Measurements from ENCODE around the gene SPINK6.

SPINK6 gene

GRCh38 chr5:148259288-148259687, 56.4 kb downstream of the SPINK6 start:
- H3K9ac ChIP-seq (ENCODE audit: low read length in 5 of 5), result no peak overlapping the region
- no peaks in the 10 kb centered on the region for H3K4me1 ChIP-seq (ENCODE audit: control insufficient read depth in 5 of 5, insufficient read depth in 5 of 5, low read length in 5 of 5)
- H3K4me3 ChIP-seq (ENCODE audit: low read depth in 1 of 5, low read length in 5 of 5), result peak overlapping the region in 1 of 5 donors; percentile 16
- H3K36me3 ChIP-seq (ENCODE audit: control insufficient read depth in 5 of 5, insufficient read depth in 5 of 5, low read length in 5 of 5), result no peaks in the 10 kb centered on the region
- peaks cover 14 to 41% (median 19%) of the 10 kb centered on the region in 5 donors for H3K9me3 ChIP-seq (ENCODE audit: control insufficient read depth in 5 of 5, low read length in 5 of 5)
- H3K27ac ChIP-seq (ENCODE audit: low read depth, low read length), result no peak overlapping the region
- H3K27me3 ChIP-seq (ENCODE audit: control insufficient read depth in 5 of 5, insufficient read depth in 4 of 5, low read length in 5 of 5), result no peaks in the 10 kb centered on the region

DNA sequence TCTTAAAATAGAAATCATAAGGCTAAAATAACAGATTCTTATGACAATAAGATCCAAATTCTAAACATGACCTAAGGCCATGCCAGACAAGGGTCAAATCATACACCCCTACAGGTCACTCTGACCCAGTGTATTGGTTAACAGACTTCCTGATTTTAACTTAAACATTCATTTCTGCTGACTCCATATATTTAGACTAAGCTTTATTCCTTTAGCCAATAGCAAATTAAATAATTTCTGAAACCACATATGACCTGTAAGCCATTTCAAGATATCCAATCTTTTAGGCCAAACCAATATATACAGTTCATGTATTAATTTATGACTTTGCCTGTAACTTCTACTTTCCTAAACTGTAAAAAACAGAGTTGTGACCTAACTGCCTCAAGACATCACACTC, 58.4 kb downstream of the SPINK6 start:
- H3K27ac ChIP-seq (ENCODE audit: low read depth, low read length), result no peak overlapping the region
- no peak overlapping the region for H3K9ac ChIP-seq (ENCODE audit: low read length in 5 of 5)
- no peaks in the 10 kb centered on the region for H3K36me3 ChIP-seq (ENCODE audit: control insufficient read depth in 5 of 5, insufficient read depth in 5 of 5, low read length in 5 of 5)
- H3K27me3 ChIP-seq (ENCODE audit: control insufficient read depth in 5 of 5, insufficient read depth in 4 of 5, low read length in 5 of 5), result no peaks in the 10 kb centered on the region
- H3K4me3 ChIP-seq (ENCODE audit: low read depth in 1 of 5, low read length in 5 of 5), result no peak overlapping the region
- peaks cover 14 to 28% (median 19%) of the 10 kb centered on the region in 5 donors for H3K9me3 ChIP-seq (ENCODE audit: control insufficient read depth in 5 of 5, low read length in 5 of 5)
- H3K4me1 ChIP-seq (ENCODE audit: control insufficient read depth in 5 of 5, insufficient read depth in 5 of 5, low read length in 5 of 5), result no peaks in the 10 kb centered on the region

All from subcutaneous abdominal adipose tissue (tissue), 5 donors.